GM21367 (cell line): ENCODE results near the gene CFH.
A peak's percentile ranks its signal among the peaks of the same experiment; 100 is the strongest.
"Not testable (repeated sequence)": the region's sequence is repeated elsewhere in the genome, so short reads cannot be mapped to it uniquely, and the experiment has no call there.

ENCODE experiments used
- ATAC-seq: cut with Tn5 transposase; IDR thresholded peaks from one replicate; pipeline ENCODE4 v1.9.1; 2021; ENCODE audit not compliant: unreplicated experiment

CFH gene

GRCh38 chr1:196743244-196743643 lies 91.4 kb downstream of the CFH start:
- ATAC-seq: peak; percentile 92

DNA sequence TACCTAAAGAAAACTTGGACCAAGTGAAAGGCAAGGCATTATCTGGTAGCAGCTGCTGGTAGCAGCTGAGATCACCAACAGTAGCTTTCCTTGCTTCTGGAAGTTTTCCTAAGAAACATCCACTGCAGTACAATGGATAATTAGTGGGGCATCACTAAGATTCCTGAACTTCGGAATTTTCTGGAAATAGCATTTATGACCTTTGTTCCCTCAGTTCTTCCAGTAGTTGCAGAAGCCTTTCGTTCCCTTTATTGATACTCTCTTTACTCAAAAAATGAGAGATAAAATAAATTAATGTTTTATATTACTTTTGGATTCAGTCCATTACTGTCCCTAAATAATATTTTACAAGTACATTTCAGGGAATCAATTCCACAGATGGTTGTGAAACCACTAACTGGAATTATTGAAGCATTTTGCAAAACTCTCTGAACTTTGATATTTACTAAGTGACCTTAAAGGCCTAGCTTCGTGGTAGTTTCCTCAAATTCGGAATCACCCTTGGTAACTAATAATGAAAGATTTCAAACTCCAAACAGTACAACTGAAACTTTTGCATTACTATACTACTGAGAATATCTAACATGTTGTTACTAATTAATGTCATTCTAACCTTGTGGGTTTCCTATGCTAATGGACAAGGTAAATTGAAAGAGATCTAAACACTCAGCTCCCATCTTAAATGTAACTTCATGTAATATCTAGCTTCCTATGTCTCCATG lies 113.3 kb downstream of the CFH start:
- ATAC-seq: not testable (repeated sequence)

DNA sequence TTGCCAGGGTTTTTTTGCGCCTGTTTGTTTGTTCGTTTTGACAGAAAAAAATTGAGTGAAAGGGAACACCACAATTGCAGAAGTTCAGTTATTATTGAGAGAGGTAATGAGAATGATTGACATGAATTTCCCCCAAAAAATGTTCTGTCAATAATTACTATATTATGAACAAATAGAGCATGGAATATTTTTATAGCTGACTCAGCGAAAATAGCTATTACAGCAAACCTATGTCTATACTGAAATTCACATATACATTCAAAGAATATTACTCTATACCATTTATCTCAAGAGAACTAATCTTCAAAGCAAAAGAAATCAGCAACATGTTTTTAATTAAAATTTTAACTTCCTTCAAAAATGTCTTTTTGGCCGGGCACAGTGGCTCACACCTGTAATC lies 118.0 kb downstream of the CFH start:
- ATAC-seq: not testable (repeated sequence)

- ATAC-seq: no peak
Observed at GRCh38 chr1:196773713-196774112, 121.9 kb downstream of the CFH start.

- ATAC-seq: no peak
Observed at GRCh38 chr1:196774175-196774574, 122.3 kb downstream of the CFH start.

- ATAC-seq: peak; percentile 85
Observed at GRCh38 chr1:196774603-196775002, 122.8 kb downstream of the CFH start, which contains the start of gene CFHR3. TSS of gene CFHR3 (plus strand) at chr1:196774840. CDS start at chr1:196774887, 47 bp downstream.

DNA sequence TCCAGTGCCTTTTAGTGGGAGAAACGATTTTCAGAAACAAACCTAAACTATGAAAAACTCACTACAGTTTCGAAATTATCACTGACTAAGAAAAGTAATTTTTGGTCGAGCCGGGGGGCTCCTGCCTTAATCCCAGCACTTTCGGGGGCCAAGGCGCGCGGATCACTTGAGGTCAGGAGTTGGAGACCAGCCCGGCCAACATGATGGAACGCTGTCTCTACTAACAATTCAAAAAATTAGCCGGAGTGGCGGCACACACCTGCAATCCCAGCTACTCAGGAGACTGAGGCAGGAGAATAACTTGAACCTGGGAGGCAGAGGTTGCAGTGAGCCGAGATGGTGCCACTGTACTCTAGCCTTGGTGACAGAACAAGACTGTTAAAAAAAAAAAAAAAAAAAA lies 125.8 kb downstream of the CFH start:
- no peak for ATAC-seq

DNA sequence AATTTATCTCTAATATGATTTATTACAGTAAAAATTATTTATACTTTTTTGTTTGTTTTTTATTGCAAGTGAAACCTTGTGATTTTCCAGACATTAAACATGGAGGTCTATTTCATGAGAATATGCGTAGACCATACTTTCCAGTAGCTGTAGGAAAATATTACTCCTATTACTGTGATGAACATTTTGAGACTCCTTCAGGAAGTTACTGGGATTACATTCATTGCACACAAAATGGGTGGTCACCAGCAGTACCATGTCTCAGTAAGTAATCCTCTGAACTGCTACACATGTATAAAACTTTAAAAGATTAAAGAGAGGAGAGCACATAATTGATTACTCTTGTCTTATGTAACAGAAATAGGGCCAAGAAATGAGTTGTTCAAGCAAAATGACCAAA lies 127.2 kb downstream of the CFH start:
- no peak for ATAC-seq

- ATAC-seq: not testable (repeated sequence)
Observed at GRCh38 chr1:196791252-196791651, 139.4 kb downstream of the CFH start.

DNA sequence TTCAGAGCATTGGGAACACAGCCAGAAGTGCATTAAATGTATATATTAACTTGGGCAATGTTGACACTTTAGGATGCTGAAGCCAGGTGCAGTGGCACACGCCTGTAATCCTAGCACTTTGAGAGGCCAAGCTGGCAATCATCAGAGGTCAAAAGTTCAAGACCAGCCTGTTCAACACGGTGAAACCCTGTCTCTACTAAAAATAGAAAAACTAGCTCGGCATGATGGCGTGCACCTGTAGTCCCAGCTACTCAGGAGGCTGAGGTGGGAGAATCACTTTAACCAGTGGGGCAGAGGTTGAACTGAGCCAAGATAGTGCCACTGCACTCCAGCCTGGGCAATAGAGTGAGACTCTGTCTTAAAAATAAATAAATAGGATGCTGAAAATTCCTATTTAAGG lies 142.3 kb downstream of the CFH start:
- ATAC-seq: not testable (repeated sequence)
